GM19328 (cell line): Measurements from ENCODE around the gene NEK11.

ENCODE experiments used
- ATAC-seq: cut with Tn5 transposase; IDR thresholded peaks from one replicate; pipeline ENCODE4 v1.9.1; 2021; ENCODE audit warnings: mild to moderate bottlenecking, moderate library complexity; ENCODE audit not compliant: unreplicated experiment

Gene NEK11

GRCh38 chr3:131223373-131224289 is 197.0 kb downstream of the NEK11 start:
- ATAC-seq, result no peak

- ATAC-seq, result no peak
These were observed 198.3 kb downstream of the NEK11 start for GRCh38 chr3:131224886-131225550.

GRCh38 chr3:131228522-131228921 is 201.8 kb downstream of the NEK11 start:
- ATAC-seq, result no peak

GRCh38 chr3:131231710-131232389 is 205.2 kb downstream of the NEK11 start:
- ATAC-seq, result no peak

DNA sequence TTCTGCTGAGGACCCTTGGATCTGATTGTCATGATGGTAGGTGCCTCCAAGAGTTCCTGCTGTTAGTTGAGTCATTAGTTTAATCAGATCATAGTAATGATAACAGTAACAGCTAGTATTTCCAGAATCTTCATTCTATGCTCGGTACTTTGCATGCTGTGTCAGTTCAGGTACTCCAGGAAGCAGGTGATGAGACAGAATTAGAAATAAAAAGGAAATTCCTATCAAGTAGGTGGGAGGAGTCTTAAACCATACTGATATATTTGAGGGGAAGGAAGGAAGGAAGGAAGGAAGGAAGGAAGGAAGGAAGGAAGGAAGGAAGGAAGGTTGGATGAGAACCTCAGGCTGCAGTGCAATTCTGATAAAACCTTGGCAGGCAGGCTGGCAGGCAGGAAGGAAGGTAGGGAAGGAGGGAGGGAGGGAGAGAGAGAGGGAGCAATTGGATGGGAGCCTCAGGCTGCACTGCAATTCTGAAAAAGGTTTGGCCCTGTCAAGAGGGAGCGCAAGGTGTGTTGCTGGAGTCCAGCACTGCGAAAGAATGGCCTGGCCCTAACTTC is 206.1 kb downstream of the NEK11 start:
- ATAC-seq, result no peak

DNA sequence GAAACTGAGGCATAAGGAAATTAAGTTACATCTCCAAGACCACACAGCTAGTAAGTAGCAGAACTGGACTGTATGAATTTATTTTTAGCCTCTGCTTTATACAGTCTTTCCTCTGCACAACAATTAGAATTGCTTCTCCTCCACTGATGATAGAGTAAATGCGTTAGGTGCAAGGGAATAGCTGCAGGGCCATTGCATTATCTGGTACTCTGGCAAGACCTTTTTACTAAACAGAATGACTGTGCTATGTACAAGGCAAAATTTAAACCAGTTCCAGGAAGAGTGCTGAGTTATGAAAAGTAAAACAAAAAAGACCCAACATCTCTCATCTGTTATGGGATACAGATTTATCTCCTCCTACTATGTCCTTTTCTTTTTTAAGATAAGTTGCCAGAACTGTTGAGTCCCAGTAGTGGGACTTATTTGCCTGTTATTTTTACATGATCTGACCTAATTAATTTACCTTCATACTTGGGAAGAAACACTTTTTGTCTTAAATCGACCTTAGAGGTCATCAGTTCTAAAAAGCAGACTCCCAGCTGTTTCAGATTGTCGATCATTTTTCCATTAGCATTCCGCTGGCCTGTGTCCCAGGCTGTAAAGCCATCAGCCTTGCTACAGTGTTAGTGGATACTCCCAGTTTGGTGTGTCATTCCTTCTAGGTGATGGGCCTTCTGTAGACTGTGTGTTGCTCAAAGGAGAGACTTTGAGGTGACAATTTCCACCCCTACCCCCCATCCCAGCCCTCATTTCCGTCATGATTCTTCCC is 207.4 kb downstream of the NEK11 start:
- no peak for ATAC-seq

- no peak for ATAC-seq
These were observed 209.7 kb downstream of the NEK11 start for GRCh38 chr3:131236421-131236820.

GRCh38 chr3:131238496-131238895 is 211.8 kb downstream of the NEK11 start:
- no peak for ATAC-seq

DNA sequence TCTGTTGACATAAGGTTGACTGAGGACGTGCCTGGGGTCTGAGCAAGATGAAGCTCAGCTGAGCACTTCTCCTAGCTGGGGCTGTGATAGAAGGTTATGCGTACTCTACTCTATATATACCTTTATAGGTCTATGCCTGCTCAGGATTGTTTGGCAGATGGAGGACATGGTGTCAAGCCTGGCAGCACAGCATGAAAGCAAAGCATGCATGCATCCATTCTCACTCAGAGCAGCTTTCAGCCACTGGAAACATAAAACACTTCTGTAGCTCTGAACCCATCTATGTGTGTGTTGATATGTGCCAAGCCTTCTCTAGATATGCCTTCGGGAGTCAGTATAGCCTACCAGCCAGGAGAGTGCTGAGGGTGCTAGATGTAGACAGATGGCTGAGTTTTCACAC is 212.6 kb downstream of the NEK11 start:
- no peak for ATAC-seq

DNA sequence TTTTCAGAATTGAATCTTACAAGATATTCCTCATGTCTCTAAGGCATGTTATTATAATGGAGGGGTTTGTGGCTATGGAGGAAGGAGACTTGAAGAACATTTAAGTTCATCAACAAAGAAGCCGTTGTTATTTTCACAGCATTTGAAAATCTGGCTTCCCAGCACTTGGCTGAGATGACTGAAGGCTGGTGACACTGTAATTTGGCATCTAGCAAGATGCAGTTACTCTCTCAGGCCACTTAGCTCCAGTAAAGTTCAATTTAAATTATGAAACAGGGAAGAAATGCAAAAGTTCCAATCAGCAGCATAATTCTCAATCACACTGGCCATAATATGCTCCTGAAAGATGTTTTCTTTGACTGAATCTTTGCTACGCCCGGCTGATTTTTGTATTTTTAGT is 215.5 kb downstream of the NEK11 start:
- ATAC-seq, result no peak

DNA sequence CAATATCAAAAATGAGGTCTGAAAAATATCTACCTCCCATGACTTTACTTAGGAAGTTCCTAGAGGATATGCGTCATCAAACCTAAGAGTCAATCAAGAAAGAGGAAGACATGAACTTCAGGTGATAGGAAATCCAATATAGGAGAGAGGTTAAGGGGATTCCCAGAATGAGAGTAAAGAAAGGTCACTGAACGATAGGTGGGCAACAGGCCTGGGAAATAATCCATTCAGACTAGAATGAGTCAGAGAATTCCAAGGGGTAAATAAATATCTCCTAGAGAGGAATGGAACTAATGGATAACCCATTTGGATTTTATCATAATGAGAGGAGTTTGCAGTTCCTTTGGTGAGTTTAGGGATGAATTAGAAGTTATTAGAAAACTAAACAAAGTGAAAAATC is 223.8 kb downstream of the NEK11 start:
- ATAC-seq, result no peak

DNA sequence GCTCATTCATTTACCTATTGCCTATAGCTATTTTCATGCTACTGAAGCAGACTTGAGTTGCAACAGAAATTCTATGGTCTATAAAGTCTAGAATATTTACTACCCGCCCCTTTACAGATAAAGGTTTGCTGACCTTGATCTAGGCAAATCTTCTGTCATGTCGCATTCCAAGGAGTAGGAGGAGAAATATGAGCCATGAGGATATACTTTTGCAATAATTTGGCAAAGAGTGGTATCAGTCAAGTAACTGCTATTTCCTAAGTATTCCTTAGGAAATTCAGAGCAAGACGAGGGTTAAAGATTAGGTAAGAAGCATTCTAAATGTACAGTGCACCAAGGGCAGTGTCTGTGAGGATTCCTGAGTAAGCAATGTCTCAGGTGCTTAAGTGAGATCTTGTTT is 233.8 kb downstream of the NEK11 start:
- ATAC-seq, result no peak

GRCh38 chr3:131261104-131261503 is 234.4 kb downstream of the NEK11 start:
- no peak for ATAC-seq

DNA sequence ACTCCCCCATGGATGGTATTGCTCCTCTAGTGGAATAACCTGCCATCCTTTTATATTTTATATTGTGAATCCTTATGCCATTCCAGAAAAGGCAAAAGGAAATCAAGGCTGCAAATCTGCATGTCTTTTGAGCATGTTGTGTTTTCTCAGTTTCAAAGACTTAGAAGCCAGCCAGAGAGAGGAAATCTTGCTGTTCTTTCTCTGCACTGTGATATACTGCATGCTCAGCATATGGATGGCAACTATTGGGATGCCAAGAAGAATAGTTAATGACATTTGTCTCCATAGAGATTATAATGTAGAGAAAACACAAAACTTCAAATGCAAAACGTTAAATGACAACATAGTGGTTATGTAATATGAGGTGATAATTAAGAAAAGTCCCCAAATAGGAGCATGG is 248.9 kb downstream of the NEK11 start:
- no peak for ATAC-seq

DNA sequence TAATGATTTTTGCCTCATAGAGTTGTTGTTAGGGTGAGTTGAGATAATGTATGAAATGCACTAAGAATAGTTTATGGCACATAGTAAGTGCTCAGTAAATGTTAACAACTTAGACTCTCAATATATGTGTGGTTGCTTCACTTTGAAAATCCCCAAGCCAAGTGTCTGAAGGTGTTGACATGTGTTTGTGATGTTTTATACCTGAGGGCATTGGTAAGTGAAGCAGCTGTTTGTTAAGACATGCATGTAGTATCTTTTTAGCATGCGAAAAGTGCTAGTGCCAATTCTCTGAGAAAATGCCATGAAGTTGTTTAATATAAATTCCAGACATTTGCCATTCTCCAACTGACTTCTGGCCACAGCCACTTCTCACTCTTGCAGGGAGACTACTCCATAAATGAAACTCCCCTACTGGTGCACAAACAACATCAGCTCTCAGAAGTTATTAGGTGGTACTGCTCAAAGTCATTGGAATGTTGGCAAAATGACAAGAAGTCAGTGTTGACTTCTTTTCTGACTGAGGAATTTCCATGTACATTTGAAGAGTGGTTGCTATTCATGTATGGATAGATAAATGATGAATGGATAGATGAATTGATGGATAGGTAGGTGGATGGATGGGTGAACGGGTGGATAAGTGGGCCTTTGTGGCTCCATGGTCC is 251.3 kb downstream of the NEK11 start:
- ATAC-seq, result no peak

- ATAC-seq, result no peak
These were observed 252.9 kb downstream of the NEK11 start for GRCh38 chr3:131279577-131279976.

DNA sequence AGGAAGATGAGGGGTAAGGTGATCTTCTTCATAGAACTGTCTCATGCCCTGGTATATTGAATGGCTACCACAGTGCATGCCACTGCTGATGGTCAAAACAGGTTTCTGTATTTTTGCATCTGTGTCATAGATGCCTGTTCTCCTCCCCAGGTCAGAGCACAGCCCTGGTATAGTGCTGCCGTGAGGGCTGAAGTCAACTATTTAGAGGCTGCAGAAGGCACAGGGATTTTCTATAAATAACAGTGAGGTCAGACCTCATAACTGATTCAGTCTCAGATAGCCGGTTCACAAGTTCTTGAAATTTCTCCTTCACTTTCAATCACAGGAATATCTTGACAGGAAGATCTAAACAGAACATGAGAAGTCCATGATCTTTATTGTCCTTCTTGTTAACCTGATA is 255.7 kb downstream of the NEK11 start:
- ATAC-seq, result no peak

- ATAC-seq, result no peak
These were observed 256.3 kb downstream of the NEK11 start for GRCh38 chr3:131282967-131283366.

DNA sequence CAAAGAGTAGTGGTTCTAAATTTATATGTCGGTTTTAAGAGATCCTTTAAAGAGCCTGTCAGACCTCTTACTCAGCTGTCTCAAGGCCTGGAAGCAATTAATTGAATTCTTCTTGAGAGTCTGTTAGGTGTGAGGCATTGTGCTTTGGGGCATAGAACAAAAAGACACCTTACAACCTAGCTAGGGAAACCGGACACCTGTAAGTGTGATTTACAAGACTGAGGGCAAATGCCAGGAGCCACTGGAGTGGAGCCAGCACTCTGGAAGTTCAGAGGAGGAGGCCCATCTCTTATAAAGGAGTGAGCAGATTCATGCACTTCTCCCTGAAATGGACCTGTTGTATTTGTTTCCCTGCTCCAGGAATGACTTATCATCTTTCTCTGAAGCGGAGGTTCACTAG is 257.2 kb downstream of the NEK11 start:
- ATAC-seq, result no peak

DNA sequence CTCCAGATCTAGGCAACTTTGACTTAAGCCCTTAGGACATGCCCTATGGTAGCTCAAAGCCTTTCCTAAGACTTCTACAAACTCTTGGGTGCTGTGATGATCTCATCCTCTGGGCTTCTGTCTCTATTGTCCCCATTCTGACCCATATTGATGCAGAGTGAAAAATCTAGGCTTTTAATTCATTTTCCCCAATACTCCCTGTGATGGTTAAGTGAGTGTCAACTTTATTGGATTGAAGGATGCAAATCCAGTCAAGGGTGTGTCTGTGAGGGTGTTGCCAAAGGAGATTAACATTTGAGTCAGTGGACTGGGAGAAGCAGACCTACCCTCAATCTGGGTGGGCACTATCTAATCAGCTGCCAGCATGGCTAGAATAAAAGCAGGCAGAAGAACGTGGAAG is 257.6 kb downstream of the NEK11 start:
- no peak for ATAC-seq
